K562 (cell line): ENCODE data around the gene COL23A1. TPM values are rescaled to one million over a fixed set of nuclear protein-coding genes. Genes with fewer than 3 reads are reported as not detected.

Experiments
- ADNP ChIP-seq: fragments of 200-800 bp; sonication (Bioruptor generic); IDR thresholded peaks from 2 replicates; pipeline ENCODE4 v1.6.1; 2016; ENCODE audit warnings: missing genetic modification characterization, missing compliant biosample characterization
- CAMTA2 ChIP-seq: fragments of 250-450 bp; sonication (Bioruptor Pico); conservative IDR thresholded peaks from 2 replicates; pipeline ENCODE4 v1.5.1; 2022
- DMBX1 ChIP-seq: fragments of 250-450 bp; sonication (Bioruptor Pico); IDR thresholded peaks from 2 replicates; pipeline ENCODE4 v1.8.0; 2022; ENCODE audit warnings: inconsistent platforms, mild to moderate bottlenecking, moderate library complexity, borderline replicate concordance
- E2F6 ChIP-seq, 2 experiments: IDR thresholded peaks; 2 replicates each; pipeline ENCODE4 v1.6.1; 2011; ENCODE audit warnings: borderline replicate concordance in 1 of 2, control low read depth in 1 of 2, low read depth in 1 of 2, low read length in 1 of 2, mild to moderate bottlenecking in 1 of 2, mixed read lengths in 1 of 2, moderate library complexity in 1 of 2; ENCODE audit not compliant: insufficient read depth in 1 of 2, insufficient read length in 1 of 2, poor library complexity in 1 of 2, severe bottlenecking in 1 of 2; ENCODE audit errors: extremely low read depth in 1 of 2
- GTF3C2 ChIP-seq: IDR thresholded peaks from 3 replicates; pipeline ENCODE4 v1.6.1; 2011; ENCODE audit warnings: borderline replicate concordance, mild to moderate bottlenecking, moderate library complexity; ENCODE audit not compliant: insufficient read length; ENCODE audit errors: extremely low read depth
- JUN ChIP-seq, 2 experiments: sonication (generic) in 1 of 2; formaldehyde crosslinking in 1 of 2; IDR thresholded peaks; 2 replicates each; pipeline versions ENCODE4 v1.6.1 to v1.8.0; 2012 to 2022; ENCODE audit warnings: borderline replicate concordance in 2 of 2, mild to moderate bottlenecking in 2 of 2, improper control_type of control experiment in 1 of 2, low read depth in 1 of 2, low read length in 1 of 2, missing genetic modification reagents in 1 of 2
- MAX ChIP-seq: sonication (generic); formaldehyde crosslinking; IDR thresholded peaks from 2 replicates; pipeline ENCODE4 v1.9.0; 2022; ENCODE audit warnings: mild to moderate bottlenecking, missing genetic modification reagents
- MAZ ChIP-seq, 2 experiments: fragments of 450-650 bp in 1 of 2; sonication (generic) in 1 of 2; formaldehyde crosslinking; IDR thresholded peaks in 1 of 2; conservative IDR thresholded peaks in 1 of 2; 2 replicates each; pipeline versions ENCODE4 v1.4.0 to v1.5.0; 2020; ENCODE audit warnings: mild to moderate bottlenecking in 1 of 2, missing genetic modification reagents in 1 of 2
- POLR2A ChIP-seq: fragments of 450-650 bp; conservative IDR thresholded peaks from 2 replicates; pipeline ENCODE4 v1.6.1; 2016
- POLR2H ChIP-seq: IDR thresholded peaks from 2 replicates; pipeline ENCODE4 v1.6.1; 2016; ENCODE audit warnings: missing genetic modification characterization, low read depth, mild to moderate bottlenecking, control low read depth, missing compliant biosample characterization, moderate library complexity
- RERE ChIP-seq: sonication (generic); formaldehyde crosslinking; IDR thresholded peaks from 2 replicates; pipeline ENCODE4 v1.8.0; 2023; ENCODE audit warnings: missing genetic modification reagents, mild to moderate bottlenecking, borderline replicate concordance
- TCF3 ChIP-seq: sonication (generic); formaldehyde crosslinking; IDR thresholded peaks from 2 replicates; pipeline ENCODE4 v1.4.0; 2020; ENCODE audit warnings: mild to moderate bottlenecking, missing genetic modification reagents
- ZNF311 ChIP-seq: fragments of 250-450 bp; sonication (Bioruptor Pico); IDR thresholded peaks from 2 replicates; pipeline ENCODE4 v1.4.0; 2020; ENCODE audit warnings: mild to moderate bottlenecking, moderate library complexity
- polyA plus RNA-seq, 8 experiments: library from polyadenylated mRNA; depleted of rRNA in 4 of 8; stranded (reverse) in 5 of 8; unstranded in 3 of 8; fragments of >200 nt; fragmentation: Nextera tagmentation in 2 of 8; fragmentation: Illumina TruSeq in 1 of 8; extraction: Ambion mirVana in 2 of 8; extraction: Trizol in 1 of 8; gene quantifications; 2 replicates each; pipeline versions ENCODE4 v1.2.1 to v1.2.3, GENCODE V29; 2011 to 2014; ENCODE audit warnings: inconsistent platforms in 1 of 8, missing spikeins in 1 of 8
- total RNA-seq, 7 experiments: library from RNA; depleted of rRNA in 6 of 7; stranded (reverse); fragments of >200 nt in 6 of 7; fragmentation: Illumina TruSeq in 2 of 7; extraction: Trizol in 2 of 7; gene quantifications; 2 replicates each; pipeline versions ENCODE4 v1.2.1 to v1.2.3, GENCODE V29; 2011 to 2021; ENCODE audit warnings: low replicate concordance in 1 of 7

COL23A1 gene
- total and polyA plus RNA-seq, 9 of the 15 experiments (the other 6 are each of a cell fraction or from before 2014, with no cell fraction given), result 0.09 TPM; not detected in 8

- TF ChIP-seq JUN (IDR thresholded peaks at IDR 0.05; ENCODE audit: borderline replicate concordance, low read depth, low read length) (no peak), JUN (CRISPR knock-in tag; IDR thresholded peaks at IDR 0.05; ENCODE audit: borderline replicate concordance) (0 out of 2 replicates have a peak, but pooled peaks have one; percentile 52), MAX (peak; percentile 71), E2F6 (IDR thresholded peaks at IDR 0.05; ENCODE audit: borderline replicate concordance in 1 of 2, extremely low read depth in 1 of 2, insufficient read depth in 1 of 2, insufficient read length in 1 of 2, low read depth in 1 of 2, low read length in 1 of 2, poor library complexity in 1 of 2, severe bottlenecking in 1 of 2) (peak in 1 of 2 experiments; percentile 18), POLR2A (no peak), TCF3 (CRISPR knock-in tag) (no peak), POLR2H (tag) (no peak), ZNF311 (CRISPR knock-in tag) (no peak), CAMTA2 (no peak), DMBX1 (CRISPR knock-in tag) (no peak), MAZ (CRISPR knock-in tag; conservative IDR thresholded peaks at IDR 0.05 in 1 of 2, IDR thresholded peaks at IDR 0.05 in 1 of 2) (0 out of 4 replicates have a peak, but pooled peaks of 1 of the 2 experiments have one; percentile 15), GTF3C2 (no peak), RERE (CRISPR knock-in tag) (no peak), ADNP (tag) (no peak)
These were observed 358.6 kb downstream of the COL23A1 start (continued) for GRCh38 chr5:178231539-178232123.
